ENCODE data around the gene RALB. TPM values are rescaled to one million over a fixed set of nuclear protein-coding genes. Genes with fewer than 3 reads are reported as not detected.
A peak's percentile ranks its signal among the peaks of the same experiment; 100 is the strongest.

RALB gene
- total and polyA plus RNA-seq, 2 experiments from 2014 or later = 15.2 to 17.4 TPM

DNA sequence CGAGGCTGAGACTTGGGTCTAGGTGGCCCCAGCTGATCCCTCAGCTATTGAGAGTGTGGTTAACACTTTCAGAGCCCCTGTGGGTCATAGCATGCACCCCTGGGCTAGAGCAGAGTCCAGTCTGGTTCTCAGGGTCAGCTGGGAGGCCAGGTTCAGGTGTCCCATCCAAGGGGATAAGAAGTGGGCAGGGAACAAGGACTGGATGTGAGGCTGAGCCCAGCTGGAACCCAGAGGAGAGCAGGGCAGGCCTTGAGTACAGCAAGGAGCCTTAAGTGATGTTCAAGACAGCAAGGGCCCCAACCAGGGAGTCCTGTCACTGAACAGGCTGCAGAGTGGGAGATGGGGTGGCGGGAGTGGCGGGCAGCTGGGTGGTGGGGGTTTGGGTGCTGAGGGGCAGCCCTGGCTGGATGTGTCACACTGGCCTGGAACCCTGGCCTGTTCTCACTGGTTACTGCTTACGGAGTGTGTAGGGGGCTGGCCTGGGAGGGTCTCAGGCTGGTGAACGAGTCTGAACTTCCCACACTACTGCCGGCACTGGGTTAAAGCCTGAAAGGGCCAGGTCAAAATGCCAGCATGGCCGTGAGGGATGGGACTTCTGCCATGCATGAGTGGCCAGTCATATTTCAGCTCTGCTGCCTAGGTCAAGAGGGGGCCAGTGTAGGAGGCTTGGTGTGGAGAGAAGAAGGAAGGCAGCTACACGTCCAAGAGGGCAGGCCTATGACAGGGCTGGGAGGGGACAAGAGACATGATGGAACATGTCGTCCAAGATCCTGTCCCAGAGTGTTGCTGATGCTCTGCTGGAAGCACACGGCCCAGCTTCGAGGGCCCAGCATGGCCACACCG is 43.0 kb upstream of the RALB start:
- no peaks in the 10 kb centered on the region for H3K9me3 Mint-ChIP-seq
- no peak overlapping the region for H3K4me3 Mint-ChIP-seq
- no peak overlapping the region for H3K4me3 ChIP-seq
- H3K79me2 ChIP-seq (replicated peaks; ENCODE audit: insufficient read depth) = no peaks in the 10 kb centered on the region
- H3K27me3 Mint-ChIP-seq (ENCODE audit: insufficient read depth, low read depth, poor library complexity) = peaks cover 9% of the 10 kb centered on the region
- H3K27me3 ChIP-seq (ENCODE audit: insufficient read depth) = no peaks in the 10 kb centered on the region
- no peak overlapping the region for H3K27ac ChIP-seq (ENCODE audit: low read depth)
- H3K9me2 ChIP-seq (ENCODE audit: insufficient read depth) = no peaks in the 10 kb centered on the region
- H3K36me3 ChIP-seq (ENCODE audit: insufficient read depth) = no peaks in the 10 kb centered on the region
- H3K4me1 Mint-ChIP-seq = peaks cover 5% of the 10 kb centered on the region
- H2AFZ ChIP-seq = no peak overlapping the region
- TF ChIP-seq, protein P1, sequence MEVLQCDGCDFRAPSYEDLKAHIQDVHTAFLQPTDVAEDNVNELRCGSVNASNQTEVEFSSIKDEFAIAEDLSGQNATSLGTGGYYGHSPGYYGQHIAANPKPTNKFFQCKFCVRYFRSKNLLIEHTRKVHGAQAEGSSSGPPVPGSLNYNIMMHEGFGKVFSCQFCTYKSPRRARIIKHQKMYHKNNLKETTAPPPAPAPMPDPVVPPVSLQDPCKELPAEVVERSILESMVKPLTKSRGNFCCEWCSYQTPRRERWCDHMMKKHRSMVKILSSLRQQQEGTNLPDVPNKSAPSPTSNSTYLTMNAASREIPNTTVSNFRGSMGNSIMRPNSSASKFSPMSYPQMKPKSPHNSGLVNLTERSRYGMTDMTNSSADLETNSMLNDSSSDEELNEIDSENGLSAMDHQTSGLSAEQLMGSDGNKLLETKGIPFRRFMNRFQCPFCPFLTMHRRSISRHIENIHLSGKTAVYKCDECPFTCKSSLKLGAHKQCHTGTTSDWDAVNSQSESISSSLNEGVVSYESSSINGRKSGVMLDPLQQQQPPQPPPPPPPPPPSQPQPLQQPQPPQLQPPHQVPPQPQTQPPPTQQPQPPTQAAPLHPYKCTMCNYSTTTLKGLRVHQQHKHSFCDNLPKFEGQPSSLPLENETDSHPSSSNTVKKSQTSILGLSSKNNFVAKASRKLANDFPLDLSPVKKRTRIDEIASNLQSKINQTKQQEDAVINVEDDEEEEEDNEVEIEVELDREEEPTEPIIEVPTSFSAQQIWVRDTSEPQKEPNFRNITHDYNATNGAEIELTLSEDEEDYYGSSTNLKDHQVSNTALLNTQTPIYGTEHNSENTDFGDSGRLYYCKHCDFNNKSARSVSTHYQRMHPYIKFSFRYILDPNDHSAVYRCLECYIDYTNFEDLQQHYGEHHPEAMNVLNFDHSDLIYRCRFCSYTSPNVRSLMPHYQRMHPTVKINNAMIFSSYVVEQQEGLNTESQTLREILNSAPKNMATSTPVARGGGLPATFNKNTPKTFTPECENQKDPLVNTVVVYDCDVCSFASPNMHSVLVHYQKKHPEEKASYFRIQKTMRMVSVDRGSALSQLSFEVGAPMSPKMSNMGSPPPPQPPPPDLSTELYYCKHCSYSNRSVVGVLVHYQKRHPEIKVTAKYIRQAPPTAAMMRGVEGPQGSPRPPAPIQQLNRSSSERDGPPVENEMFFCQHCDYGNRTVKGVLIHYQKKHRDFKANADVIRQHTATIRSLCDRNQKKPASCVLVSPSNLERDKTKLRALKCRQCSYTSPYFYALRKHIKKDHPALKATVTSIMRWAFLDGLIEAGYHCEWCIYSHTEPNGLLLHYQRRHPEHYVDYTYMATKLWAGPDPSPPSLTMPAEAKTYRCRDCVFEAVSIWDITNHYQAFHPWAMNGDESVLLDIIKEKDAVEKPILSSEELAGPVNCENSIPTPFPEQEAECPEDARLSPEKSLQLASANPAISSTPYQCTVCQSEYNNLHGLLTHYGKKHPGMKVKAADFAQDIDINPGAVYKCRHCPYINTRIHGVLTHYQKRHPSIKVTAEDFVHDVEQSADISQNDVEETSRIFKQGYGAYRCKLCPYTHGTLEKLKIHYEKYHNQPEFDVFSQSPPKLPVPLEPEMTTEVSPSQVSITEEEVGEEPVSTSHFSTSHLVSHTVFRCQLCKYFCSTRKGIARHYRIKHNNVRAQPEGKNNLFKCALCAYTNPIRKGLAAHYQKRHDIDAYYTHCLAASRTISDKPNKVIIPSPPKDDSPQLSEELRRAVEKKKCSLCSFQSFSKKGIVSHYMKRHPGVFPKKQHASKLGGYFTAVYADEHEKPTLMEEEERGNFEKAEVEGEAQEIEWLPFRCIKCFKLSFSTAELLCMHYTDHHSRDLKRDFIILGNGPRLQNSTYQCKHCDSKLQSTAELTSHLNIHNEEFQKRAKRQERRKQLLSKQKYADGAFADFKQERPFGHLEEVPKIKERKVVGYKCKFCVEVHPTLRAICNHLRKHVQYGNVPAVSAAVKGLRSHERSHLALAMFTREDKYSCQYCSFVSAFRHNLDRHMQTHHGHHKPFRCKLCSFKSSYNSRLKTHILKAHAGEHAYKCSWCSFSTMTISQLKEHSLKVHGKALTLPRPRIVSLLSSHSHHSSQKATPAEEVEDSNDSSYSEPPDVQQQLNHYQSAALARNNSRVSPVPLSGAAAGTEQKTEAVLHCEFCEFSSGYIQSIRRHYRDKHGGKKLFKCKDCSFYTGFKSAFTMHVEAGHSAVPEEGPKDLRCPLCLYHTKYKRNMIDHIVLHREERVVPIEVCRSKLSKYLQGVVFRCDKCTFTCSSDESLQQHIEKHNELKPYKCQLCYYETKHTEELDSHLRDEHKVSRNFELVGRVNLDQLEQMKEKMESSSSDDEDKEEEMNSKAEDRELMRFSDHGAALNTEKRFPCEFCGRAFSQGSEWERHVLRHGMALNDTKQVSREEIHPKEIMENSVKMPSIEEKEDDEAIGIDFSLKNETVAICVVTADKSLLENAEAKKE (CRISPR knock-in tag; IDR thresholded peaks at IDR 0.05) = no peak
- TF ChIP-seq ZNF331 (CRISPR knock-in tag; IDR thresholded peaks at IDR 0.05; ENCODE audit: low read depth) (no peak), CREB1 (CRISPR knock-in tag; IDR thresholded peaks at IDR 0.05; ENCODE audit: low read depth) (no peak), EZH2phosphoT487 (IDR thresholded peaks at IDR 0.05; ENCODE audit: unreplicated experiment) (no peak), EZH2 (IDR thresholded peaks at IDR 0.05; ENCODE audit: low read depth, unreplicated experiment) (no peak), POLR2AphosphoS5 (IDR thresholded peaks at IDR 0.05; ENCODE audit: low read depth) (no peak), STAT1 (IDR thresholded peaks at IDR 0.05; ENCODE audit: unreplicated experiment) (no peak), NANOG (IDR thresholded peaks at IDR 0.05; ENCODE audit: borderline replicate concordance) (no peak), ZNF114 (CRISPR knock-in tag; IDR thresholded peaks at IDR 0.05) (no peak)
- TF ChIP-seq, protein P2, sequence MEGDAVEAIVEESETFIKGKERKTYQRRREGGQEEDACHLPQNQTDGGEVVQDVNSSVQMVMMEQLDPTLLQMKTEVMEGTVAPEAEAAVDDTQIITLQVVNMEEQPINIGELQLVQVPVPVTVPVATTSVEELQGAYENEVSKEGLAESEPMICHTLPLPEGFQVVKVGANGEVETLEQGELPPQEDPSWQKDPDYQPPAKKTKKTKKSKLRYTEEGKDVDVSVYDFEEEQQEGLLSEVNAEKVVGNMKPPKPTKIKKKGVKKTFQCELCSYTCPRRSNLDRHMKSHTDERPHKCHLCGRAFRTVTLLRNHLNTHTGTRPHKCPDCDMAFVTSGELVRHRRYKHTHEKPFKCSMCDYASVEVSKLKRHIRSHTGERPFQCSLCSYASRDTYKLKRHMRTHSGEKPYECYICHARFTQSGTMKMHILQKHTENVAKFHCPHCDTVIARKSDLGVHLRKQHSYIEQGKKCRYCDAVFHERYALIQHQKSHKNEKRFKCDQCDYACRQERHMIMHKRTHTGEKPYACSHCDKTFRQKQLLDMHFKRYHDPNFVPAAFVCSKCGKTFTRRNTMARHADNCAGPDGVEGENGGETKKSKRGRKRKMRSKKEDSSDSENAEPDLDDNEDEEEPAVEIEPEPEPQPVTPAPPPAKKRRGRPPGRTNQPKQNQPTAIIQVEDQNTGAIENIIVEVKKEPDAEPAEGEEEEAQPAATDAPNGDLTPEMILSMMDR (conservative IDR thresholded peaks at IDR 0.05; ENCODE audit: low read depth in 2 of 2) = no peak
- TF ChIP-seq, protein P3, sequence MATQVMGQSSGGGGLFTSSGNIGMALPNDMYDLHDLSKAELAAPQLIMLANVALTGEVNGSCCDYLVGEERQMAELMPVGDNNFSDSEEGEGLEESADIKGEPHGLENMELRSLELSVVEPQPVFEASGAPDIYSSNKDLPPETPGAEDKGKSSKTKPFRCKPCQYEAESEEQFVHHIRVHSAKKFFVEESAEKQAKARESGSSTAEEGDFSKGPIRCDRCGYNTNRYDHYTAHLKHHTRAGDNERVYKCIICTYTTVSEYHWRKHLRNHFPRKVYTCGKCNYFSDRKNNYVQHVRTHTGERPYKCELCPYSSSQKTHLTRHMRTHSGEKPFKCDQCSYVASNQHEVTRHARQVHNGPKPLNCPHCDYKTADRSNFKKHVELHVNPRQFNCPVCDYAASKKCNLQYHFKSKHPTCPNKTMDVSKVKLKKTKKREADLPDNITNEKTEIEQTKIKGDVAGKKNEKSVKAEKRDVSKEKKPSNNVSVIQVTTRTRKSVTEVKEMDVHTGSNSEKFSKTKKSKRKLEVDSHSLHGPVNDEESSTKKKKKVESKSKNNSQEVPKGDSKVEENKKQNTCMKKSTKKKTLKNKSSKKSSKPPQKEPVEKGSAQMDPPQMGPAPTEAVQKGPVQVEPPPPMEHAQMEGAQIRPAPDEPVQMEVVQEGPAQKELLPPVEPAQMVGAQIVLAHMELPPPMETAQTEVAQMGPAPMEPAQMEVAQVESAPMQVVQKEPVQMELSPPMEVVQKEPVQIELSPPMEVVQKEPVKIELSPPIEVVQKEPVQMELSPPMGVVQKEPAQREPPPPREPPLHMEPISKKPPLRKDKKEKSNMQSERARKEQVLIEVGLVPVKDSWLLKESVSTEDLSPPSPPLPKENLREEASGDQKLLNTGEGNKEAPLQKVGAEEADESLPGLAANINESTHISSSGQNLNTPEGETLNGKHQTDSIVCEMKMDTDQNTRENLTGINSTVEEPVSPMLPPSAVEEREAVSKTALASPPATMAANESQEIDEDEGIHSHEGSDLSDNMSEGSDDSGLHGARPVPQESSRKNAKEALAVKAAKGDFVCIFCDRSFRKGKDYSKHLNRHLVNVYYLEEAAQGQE (IDR thresholded peaks at IDR 0.05; ENCODE audit: unreplicated experiment) = no peak
- TF ChIP-seq, protein P4, sequence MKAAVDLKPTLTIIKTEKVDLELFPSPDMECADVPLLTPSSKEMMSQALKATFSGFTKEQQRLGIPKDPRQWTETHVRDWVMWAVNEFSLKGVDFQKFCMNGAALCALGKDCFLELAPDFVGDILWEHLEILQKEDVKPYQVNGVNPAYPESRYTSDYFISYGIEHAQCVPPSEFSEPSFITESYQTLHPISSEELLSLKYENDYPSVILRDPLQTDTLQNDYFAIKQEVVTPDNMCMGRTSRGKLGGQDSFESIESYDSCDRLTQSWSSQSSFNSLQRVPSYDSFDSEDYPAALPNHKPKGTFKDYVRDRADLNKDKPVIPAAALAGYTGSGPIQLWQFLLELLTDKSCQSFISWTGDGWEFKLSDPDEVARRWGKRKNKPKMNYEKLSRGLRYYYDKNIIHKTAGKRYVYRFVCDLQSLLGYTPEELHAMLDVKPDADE (IDR thresholded peaks at IDR 0.05) = no peak
- no peak overlapping the region for H3K4me2 ChIP-seq
- H3F3A ChIP-seq (replicated peaks; ENCODE audit: low read depth) = no peaks in the 10 kb centered on the region
- H3K36me3 Mint-ChIP-seq (ENCODE audit: low read depth) = no peaks in the 10 kb centered on the region
- no peaks in the 10 kb centered on the region; the same call in 1 of the 2 replicates for H4K20me1 ChIP-seq (replicated peaks; ENCODE audit: insufficient read depth)
- H3K27ac Mint-ChIP-seq = peak overlapping the region; percentile 64; the same call in 1 of the 2 replicates
- DNase-seq (ENCODE audit: low spot score) (no peak), ATAC-seq (no peak)
- H3K4me1 ChIP-seq (ENCODE audit: insufficient read depth) = no peaks in the 10 kb centered on the region

All from GM23338 (cell line).